Liver (tissue), 3 donors: ENCODE data around the gene GLRX3.
A peak's percentile ranks its signal among the peaks of the same experiment; 100 is the strongest.

ENCODE experiments used
- ATF3 ChIP-seq: IDR thresholded peaks from 2 replicates; pipeline ENCODE4 v1.6.1; 2016; ENCODE audit warnings: antibody characterized with exemption
- CTCF ChIP-seq: fragments of 150-350 bp; IDR thresholded peaks from 2 replicates; pipeline ENCODE4 v1.5.1; 2017; ENCODE audit warnings: improper control_type of control experiment, low read depth, low read length; ENCODE audit not compliant: missing input control
- GABPA ChIP-seq, 2 donors: IDR thresholded peaks in 1 of 2; conservative IDR thresholded peaks in 1 of 2; 2 replicates each; pipeline ENCODE4 v1.6.1; 2016; ENCODE audit warnings: antibody characterized with exemption in 2 of 2, mild to moderate bottlenecking in 1 of 2, moderate library complexity in 1 of 2
- JUND ChIP-seq, 2 donors: IDR thresholded peaks; 2 replicates each; pipeline ENCODE4 v1.6.1; 2016; ENCODE audit warnings: antibody characterized with exemption in 2 of 2
- MAX ChIP-seq: IDR thresholded peaks from 2 replicates; pipeline ENCODE4 v1.6.1; 2016; ENCODE audit warnings: antibody characterized with exemption
- NR2F2 ChIP-seq: IDR thresholded peaks from 2 replicates; pipeline ENCODE4 v1.6.1; 2016; ENCODE audit warnings: antibody characterized with exemption
- REST ChIP-seq: IDR thresholded peaks from 2 replicates; pipeline ENCODE4 v1.6.1; 2016; ENCODE audit warnings: antibody characterized with exemption, mild to moderate bottlenecking
- TAF1 ChIP-seq: conservative IDR thresholded peaks from 2 replicates; pipeline ENCODE4 v1.6.1; 2016; ENCODE audit warnings: antibody characterized with exemption, mild to moderate bottlenecking
- YY1 ChIP-seq: IDR thresholded peaks from 2 replicates; pipeline ENCODE4 v1.6.1; 2016; ENCODE audit warnings: antibody characterized with exemption, mild to moderate bottlenecking
- donor health status: healthy.
- donor health status: healthy.

- TF ChIP-seq TAF1 (no peak), CTCF (peak; percentile 100), YY1 (no peak), MAX (no peak), ATF3 (no peak), NR2F2 (no peak), GABPA (IDR thresholded peaks at IDR 0.05 in 1 of 2, conservative IDR thresholded peaks at IDR 0.05 in 1 of 2) (no peak), JUND (IDR thresholded peaks at IDR 0.05) (no peak), REST (no peak)
Observed at GRCh38 chr10:130190055-130190736, 54.0 kb downstream of the GLRX3 start.
